Hepatic stellate cell (primary cell): ENCODE results near the gene DYRK2.
A peak's percentile ranks its signal among the peaks of the same experiment; 100 is the strongest.
"Not testable (repeated sequence)": the region's sequence is repeated elsewhere in the genome, so short reads cannot be mapped to it uniquely, and the experiment has no call there.

Experiments used
- DNase-seq: peaks from one replicate; pipeline ENCODE4 v3.0.0; 2011; ENCODE audit warnings: low spot score

DYRK2 gene

DNA sequence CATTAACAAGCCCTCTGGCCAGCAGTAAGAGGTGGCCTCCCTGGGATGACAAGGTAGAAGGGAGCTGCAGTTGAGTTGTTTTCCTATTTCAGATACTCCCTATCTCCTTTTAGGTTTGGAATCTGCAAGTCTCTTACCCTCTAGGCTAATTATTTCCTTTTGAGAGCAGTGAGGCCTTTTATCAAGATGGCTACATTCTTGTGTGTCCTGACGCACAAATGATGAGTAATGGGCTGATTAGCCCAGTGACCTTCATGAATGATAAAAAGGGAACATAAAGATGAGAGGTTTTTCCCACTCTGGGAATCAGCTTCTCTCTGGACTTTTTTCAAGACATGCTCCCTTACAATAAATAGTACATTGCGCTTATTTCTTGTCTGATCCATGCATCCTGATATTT is 22.9 kb downstream of the DYRK2 start:
- no peak for DNase-seq

- no peak for DNase-seq
These were observed 23.3 kb downstream of the DYRK2 start for GRCh38 chr12:67671892-67672291.

DNA sequence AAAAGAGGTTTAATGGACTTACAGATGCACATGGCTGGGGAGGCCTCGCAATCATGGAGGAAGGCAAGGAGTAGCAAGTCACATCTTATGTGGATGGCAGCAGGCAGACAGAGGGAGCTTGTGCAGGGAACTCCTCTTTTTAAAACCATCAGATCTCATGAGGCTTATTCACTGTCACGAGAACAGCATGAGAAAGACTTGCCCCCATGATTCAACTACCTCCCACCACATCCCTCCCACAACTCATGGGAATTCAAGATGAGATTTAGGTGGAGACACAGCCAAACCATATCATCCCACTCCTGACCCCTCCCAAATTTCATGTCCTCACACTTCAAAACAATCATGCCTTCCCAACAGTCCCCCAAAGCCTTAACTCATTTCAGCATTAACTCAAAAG is 24.0 kb downstream of the DYRK2 start:
- not testable (repeated sequence) for DNase-seq

DNA sequence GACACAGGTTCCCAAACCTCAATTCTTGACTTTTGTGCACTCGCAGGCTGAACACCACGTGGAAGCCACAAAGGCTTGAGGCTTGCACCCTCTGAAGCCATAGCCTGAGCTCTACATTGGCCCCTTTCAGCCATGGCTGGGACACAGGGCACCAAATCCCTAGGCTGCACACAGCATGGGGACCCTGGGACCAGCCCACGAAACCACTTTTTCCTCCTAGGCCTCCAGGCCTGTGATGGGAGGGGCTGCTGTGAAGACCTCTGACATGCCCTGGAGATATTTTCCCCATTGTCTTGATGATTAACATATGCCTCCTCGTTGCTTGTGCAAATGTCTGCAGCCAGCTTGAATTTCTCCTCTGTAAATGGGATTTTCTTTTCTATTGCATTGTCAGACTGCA is 25.0 kb downstream of the DYRK2 start:
- DNase-seq = not testable (repeated sequence)

DNA sequence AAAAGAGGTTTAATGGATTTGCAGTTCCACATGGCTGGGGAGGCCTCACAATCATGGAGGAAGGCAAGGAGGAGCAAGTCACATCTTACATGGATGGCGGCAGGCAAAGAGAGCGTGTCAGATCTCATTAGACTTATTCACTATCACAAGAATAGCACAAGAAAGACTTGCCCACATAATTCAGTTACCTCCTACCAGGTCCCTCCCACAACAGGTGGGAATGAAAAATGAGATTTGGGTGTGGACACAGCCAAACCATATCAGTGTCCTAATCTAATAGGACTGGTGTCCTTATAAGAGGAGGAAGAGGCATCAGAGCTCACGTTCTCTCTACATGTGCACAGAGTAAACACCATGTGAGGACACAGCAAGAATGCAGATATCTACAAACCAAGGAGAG is 25.9 kb downstream of the DYRK2 start:
- DNase-seq = no peak

- DNase-seq = no peak
These were observed 28.1 kb downstream of the DYRK2 start for GRCh38 chr12:67676624-67677023.

GRCh38 chr12:67677166-67677565 is 28.6 kb downstream of the DYRK2 start:
- no peak for DNase-seq

- peak; percentile 75 for DNase-seq
These were observed 32.7 kb downstream of the DYRK2 start for GRCh38 chr12:67681105-67681778.

GRCh38 chr12:67681941-67682620 is 33.5 kb downstream of the DYRK2 start:
- no peak for DNase-seq

DNA sequence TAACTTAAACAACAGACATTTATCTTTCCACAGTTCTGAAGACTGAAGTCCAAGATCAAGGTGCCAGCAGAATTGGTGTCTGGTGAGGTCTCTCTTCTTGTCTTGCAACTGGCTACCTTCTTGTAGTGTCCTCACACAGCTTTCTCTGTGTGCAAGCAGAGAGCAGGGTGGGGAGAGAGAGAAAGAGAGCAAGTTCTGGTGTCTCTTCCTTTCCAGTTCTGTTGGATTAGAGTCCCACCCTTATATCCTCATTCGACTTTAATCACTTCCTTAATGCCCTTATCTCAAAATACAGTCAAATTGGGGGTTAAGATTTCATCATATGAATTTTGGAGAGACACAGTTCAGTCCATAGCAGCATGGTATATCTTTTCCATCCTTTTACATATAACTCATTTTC is 40.8 kb downstream of the DYRK2 start:
- DNase-seq = no peak

DNA sequence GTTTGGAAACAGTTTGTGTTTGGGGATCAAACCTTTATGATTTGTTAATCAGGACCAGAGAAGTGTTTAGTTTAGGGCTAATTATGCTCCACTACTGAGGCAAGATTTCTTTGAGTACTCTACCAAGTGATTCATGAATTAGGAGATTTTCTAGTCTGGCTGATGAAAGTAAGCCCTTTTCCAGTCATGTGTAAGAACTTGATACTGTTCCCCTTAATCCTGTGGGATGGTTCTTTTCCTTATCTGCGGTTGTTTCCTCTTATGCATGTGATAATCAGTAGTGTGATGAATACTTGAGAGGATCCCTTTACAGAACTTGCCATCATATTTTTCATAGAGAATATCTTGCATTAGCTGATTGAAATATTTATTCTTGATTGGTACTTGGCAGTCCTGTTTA is 42.1 kb downstream of the DYRK2 start:
- DNase-seq = no peak

- no peak for DNase-seq
These were observed 42.7 kb downstream of the DYRK2 start for GRCh38 chr12:67691220-67691619.

GRCh38 chr12:67692135-67692534 is 43.6 kb downstream of the DYRK2 start:
- DNase-seq = no peak

DNA sequence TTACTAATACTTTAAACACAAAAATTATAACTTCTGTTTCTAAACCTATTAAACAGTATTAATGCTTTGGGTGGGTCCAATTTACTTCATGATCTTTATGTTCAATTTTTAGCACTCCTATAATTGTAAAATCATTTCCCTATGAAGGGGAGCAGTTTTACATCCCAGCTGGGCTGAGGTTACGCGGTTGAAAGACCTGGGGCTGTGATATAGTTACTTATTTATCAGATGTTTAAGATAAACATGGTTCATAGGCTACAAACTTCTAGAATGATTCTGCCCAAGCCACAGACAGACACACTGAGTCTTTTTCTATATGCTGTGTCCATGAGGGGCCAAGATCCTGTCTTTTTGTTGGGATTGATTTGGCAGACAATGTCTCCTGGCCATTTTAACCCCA is 44.4 kb downstream of the DYRK2 start:
- no peak for DNase-seq

DNA sequence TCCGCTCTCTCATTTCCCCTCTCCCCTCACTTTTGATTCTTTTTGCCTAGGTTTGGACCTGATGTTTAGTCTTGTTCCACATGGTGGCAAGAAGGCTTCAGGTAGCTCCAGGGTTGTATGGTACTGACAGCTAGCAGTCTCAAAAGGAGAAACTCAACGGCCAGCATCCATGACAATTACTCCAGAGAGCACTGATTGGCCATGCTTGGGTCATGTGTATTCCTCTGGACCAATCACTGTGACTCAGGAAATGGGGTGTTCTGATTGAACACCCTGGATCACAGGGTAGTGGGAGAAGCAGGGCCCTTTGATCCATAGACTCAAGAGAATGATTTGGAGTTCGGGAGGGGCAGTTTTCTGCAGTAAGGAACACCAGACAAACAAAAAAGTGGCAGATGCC is 45.3 kb downstream of the DYRK2 start:
- no peak for DNase-seq

GRCh38 chr12:67694306-67694900 is 45.9 kb downstream of the DYRK2 start:
- DNase-seq = no peak

DNA sequence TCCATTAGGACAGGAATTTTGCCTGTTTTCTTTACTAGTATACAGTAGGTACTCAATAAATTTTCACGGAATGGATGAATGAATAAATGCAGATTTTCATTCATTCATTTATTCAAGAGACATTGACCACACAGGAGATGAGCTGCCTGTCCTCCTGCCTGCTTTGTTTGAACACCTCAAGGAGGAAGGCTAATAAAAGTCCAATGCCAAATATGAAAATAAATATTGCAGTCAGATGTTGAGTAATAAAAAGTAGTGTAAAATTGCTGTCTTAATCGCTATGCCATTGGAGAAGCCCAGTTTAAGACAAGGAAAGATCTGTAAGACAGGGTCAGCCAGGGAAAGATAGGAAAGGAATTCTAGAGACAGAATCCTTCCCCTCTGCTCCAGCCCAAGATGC is 47.4 kb downstream of the DYRK2 start:
- no peak for DNase-seq

GRCh38 chr12:67697443-67697842 is 48.9 kb downstream of the DYRK2 start:
- no peak for DNase-seq

DNA sequence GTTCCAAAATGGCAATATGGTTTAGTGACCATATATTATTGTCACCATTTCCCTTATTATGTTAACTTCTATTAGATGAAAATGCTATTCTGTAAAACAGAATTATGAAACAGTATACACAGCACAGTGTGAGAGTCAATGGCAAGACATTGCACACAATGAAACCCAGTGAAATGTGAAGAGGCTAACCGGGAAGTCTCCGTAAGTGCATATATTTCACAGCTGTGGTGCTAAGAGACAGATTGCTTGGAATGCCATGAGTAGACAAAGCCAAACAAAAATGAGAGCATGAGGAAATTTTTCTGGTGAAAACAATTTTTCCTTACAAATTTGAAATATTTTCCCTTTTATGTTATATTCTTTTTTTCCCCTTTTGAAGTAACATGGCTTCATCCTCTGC is 49.4 kb downstream of the DYRK2 start:
- no peak for DNase-seq

DNA sequence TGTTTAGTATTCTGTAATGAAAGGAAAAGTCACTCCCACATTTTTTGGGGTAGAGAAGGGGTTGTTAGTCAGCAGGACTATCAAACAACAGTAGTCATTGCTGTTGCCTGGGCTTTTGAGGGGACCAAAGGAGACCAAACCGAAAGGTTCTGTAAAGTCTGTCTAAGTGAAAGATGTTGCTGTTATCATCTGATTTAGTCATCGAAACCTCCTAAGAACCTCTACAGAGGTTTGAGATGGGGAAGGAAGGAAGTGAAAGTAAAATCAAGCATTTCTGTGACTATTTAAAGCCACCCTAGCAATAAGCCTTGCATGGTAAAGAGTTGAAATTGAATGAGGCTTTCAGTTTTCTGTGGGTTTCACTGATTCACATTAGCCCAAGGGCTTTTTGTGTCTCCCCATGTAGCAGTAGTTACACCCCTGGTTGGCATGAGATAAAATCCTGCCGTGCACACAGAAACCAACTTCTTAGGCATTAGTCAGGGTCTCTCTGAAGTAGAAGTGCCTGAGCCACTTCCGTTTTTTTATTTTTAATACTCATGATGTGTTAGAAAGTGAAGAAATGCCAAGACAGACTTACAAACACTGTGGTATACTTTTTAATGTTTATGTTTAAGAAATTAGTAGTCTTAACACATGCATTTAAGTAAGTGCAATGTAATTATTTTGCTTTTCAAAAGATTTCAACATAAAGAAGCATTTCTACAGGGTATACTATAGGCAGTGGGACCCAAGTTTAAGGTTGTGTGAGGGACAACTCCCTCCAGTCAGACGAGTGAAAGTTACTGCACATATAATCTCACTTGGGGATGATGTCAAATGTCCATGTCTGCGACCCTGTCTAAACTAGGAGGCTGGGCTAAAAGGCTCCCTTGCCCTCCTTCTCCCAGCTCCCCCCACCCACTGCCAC is 50.4 kb downstream of the DYRK2 start:
- DNase-seq = no peak

- DNase-seq = no peak
These were observed 52.6 kb downstream of the DYRK2 start for GRCh38 chr12:67701121-67701520.

DNA sequence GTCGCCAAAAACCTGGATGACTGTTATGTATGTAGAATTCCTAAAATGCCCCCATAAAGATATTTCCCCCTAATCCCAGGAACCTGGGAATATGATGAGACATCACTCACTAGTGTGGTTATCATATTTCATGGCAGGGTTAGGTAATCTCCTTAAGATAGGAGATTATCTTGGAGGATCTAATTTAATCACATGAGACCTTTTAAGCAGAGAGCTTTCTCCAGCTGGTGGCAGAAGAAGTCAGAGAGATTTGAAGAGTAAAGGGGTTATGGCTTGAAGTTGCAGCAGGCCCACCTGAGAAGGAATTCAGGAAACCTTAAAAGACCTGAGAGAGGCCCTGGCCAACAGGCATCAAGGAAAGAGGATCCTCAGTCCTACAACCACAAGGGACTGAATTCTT is 53.6 kb downstream of the DYRK2 start:
- no peak for DNase-seq

GRCh38 chr12:67704071-67704470 is 55.5 kb downstream of the DYRK2 start:
- no peak for DNase-seq
